GM18519 (cell line): Measurements from ENCODE around the gene DAB1.

Experiments
- ATAC-seq: cut with Tn5 transposase; IDR thresholded peaks from one replicate; pipeline ENCODE4 v1.9.1; 2021; ENCODE audit warnings: mild to moderate bottlenecking, moderate library complexity; ENCODE audit not compliant: unreplicated experiment, low FRiP score

The DAB1 gene

GRCh38 chr1:57325117-57325516, 98.7 kb downstream of the DAB1 start:
- ATAC-seq = no peak

GRCh38 chr1:57324388-57324787, 99.5 kb downstream of the DAB1 start:
- no peak for ATAC-seq

- no peak for ATAC-seq
Observed at GRCh38 chr1:57321776-57322175, 102.1 kb downstream of the DAB1 start.

GRCh38 chr1:57319791-57320190, 104.1 kb downstream of the DAB1 start:
- ATAC-seq = no peak

GRCh38 chr1:57319165-57319564, 104.7 kb downstream of the DAB1 start:
- no peak for ATAC-seq

GRCh38 chr1:57316861-57317260, 107.0 kb downstream of the DAB1 start:
- ATAC-seq = no peak

- ATAC-seq = no peak
Observed at GRCh38 chr1:57316291-57316690, 107.6 kb downstream of the DAB1 start.

- ATAC-seq = no peak
Observed at GRCh38 chr1:57312869-57313268, 111.0 kb downstream of the DAB1 start.

- no peak for ATAC-seq
Observed at GRCh38 chr1:57311411-57311810, 112.4 kb downstream of the DAB1 start.

GRCh38 chr1:57311006-57311405, 112.9 kb downstream of the DAB1 start:
- ATAC-seq = no peak

- no peak for ATAC-seq
Observed at GRCh38 chr1:57309630-57310029, 114.2 kb downstream of the DAB1 start.

GRCh38 chr1:57307392-57308170, 116.3 kb downstream of the DAB1 start:
- peak; percentile 75 for ATAC-seq

- no peak for ATAC-seq
Observed at GRCh38 chr1:57304591-57304990, 119.3 kb downstream of the DAB1 start.

GRCh38 chr1:57302812-57303596, 120.9 kb downstream of the DAB1 start:
- ATAC-seq = no peak

GRCh38 chr1:57300186-57300585, 123.7 kb downstream of the DAB1 start:
- ATAC-seq = no peak

GRCh38 chr1:57296726-57297250, 127.1 kb downstream of the DAB1 start:
- no peak for ATAC-seq

- ATAC-seq = no peak
Observed at GRCh38 chr1:57295326-57295725, 128.5 kb downstream of the DAB1 start.

- no peak for ATAC-seq
Observed at GRCh38 chr1:57294177-57294576, 129.7 kb downstream of the DAB1 start.

- no peak for ATAC-seq
Observed at GRCh38 chr1:57293214-57293613, 130.6 kb downstream of the DAB1 start.

GRCh38 chr1:57289781-57290180, 134.1 kb downstream of the DAB1 start:
- ATAC-seq = no peak

GRCh38 chr1:57285992-57286391, 137.9 kb downstream of the DAB1 start:
- ATAC-seq = no peak

- no peak for ATAC-seq
Observed at GRCh38 chr1:57282411-57282810, 141.4 kb downstream of the DAB1 start.
